HG02938 (cell line): ENCODE measurements around the gene CRYZL1.

Source experiments
- ATAC-seq: cut with Tn5 transposase; IDR thresholded peaks from one replicate; pipeline ENCODE4 v1.9.1; 2021; ENCODE audit warnings: mild to moderate bottlenecking, moderate library complexity; ENCODE audit not compliant: unreplicated experiment

The CRYZL1 gene

GRCh38 chr21:33566514-33566913 is 75.0 kb downstream of the CRYZL1 start:
- ATAC-seq = no peak

- ATAC-seq = no peak
Observed at GRCh38 chr21:33562389-33562788, 79.2 kb downstream of the CRYZL1 start.

- ATAC-seq = no peak
Observed at GRCh38 chr21:33561373-33561772, 80.2 kb downstream of the CRYZL1 start.

- no peak for ATAC-seq
Observed at GRCh38 chr21:33560965-33561364, 80.6 kb downstream of the CRYZL1 start.

GRCh38 chr21:33559813-33560212 is 81.7 kb downstream of the CRYZL1 start:
- no peak for ATAC-seq

GRCh38 chr21:33558777-33559421 is 82.6 kb downstream of the CRYZL1 start:
- no peak for ATAC-seq

GRCh38 chr21:33557447-33557846 is 84.1 kb downstream of the CRYZL1 start:
- no peak for ATAC-seq

- no peak for ATAC-seq
Observed at GRCh38 chr21:33554982-33555344, 86.6 kb downstream of the CRYZL1 start.

GRCh38 chr21:33554236-33554981 is 87.1 kb downstream of the CRYZL1 start:
- ATAC-seq = no peak

- no peak for ATAC-seq
Observed at GRCh38 chr21:33552999-33553598, 88.4 kb downstream of the CRYZL1 start.

- ATAC-seq = no peak
Observed at GRCh38 chr21:33552093-33552998, 89.2 kb downstream of the CRYZL1 start.

GRCh38 chr21:33551664-33552063 is 89.9 kb downstream of the CRYZL1 start:
- no peak for ATAC-seq

GRCh38 chr21:33550772-33551660 is 90.5 kb downstream of the CRYZL1 start:
- no peak for ATAC-seq

GRCh38 chr21:33549848-33550771 is 91.4 kb downstream of the CRYZL1 start:
- ATAC-seq = no peak

- ATAC-seq = no peak
Observed at GRCh38 chr21:33546086-33546485, 95.5 kb downstream of the CRYZL1 start.

GRCh38 chr21:33544451-33545195 is 96.9 kb downstream of the CRYZL1 start:
- no peak for ATAC-seq

- ATAC-seq = no peak
Observed at GRCh38 chr21:33543505-33544129, 97.9 kb downstream of the CRYZL1 start.
